HEK293 (cell line): ENCODE data around the gene CPEB2.

Experiments used
- CTCF ChIA-PET: fragments of 350-600 bp; formaldehyde crosslinking; extraction: SDS; loops from one replicate; lab custom pipeline; 2021; ENCODE audit warnings: antibody characterized with exemption; lab: Yijun Ruan, JAX
- POLR2A ChIA-PET: fragments of 300-600 bp; formaldehyde crosslinking; extraction: SDS; loops from one replicate; lab custom pipeline; 2020; ENCODE audit warnings: antibody characterized with exemption, inconsistent platforms; lab: Yijun Ruan, JAX
- H3K27ac ChIP-seq: fragments of 200-500 bp; sonication (Bioruptor generic); 2 replicates; pipeline ENCODE4 v1.5.1; 2014; ENCODE audit warnings: low read depth, low read length, control low read depth, inconsistent platforms; ENCODE audit errors: extremely low read depth
- H3K36me3 ChIP-seq, 2 experiments: fragments of 200-500 bp in 1 of 2; sonication (Bioruptor generic) in 1 of 2; 1 replicate in 1 of 2; 2 replicates in 1 of 2; pipeline ENCODE4 v1.5.1; 2014 to 2017; ENCODE audit warnings: inconsistent platforms in 2 of 2, low read length in 2 of 2; ENCODE audit not compliant: control insufficient read depth in 2 of 2, insufficient read depth in 1 of 2
- H3K4me1 ChIP-seq: fragments of 200-500 bp; sonication (Bioruptor generic); 2 replicates; pipeline ENCODE4 v1.5.1; 2014; ENCODE audit warnings: mild to moderate bottlenecking, low read length, inconsistent platforms; ENCODE audit not compliant: control insufficient read depth, insufficient read depth
- H3K4me3 ChIP-seq: 2 replicates; pipeline ENCODE4 v1.5.1; 2011; ENCODE audit warnings: low read depth, mild to moderate bottlenecking, control low read depth, low read length, moderate library complexity
- H3K9me3 ChIP-seq: fragments of 200-500 bp; sonication (Bioruptor generic); 2 replicates; pipeline ENCODE4 v1.5.1; 2014; ENCODE audit warnings: low read depth, low read length, inconsistent platforms; ENCODE audit not compliant: control insufficient read depth, insufficient read depth
- GLI4 ChIP-seq: fragments of 450-650 bp; formaldehyde crosslinking; IDR thresholded peaks from 2 replicates; pipeline ENCODE4 v1.5.1; 2016; ENCODE audit warnings: missing biosample characterization, missing genetic modification characterization
- GLIS1 ChIP-seq: fragments of 450-650 bp; formaldehyde crosslinking; IDR thresholded peaks from 2 replicates; pipeline ENCODE4 v1.5.1; 2016; ENCODE audit warnings: missing biosample characterization, missing genetic modification characterization
- KLF1 ChIP-seq: fragments of 450-650 bp; formaldehyde crosslinking; IDR thresholded peaks from 2 replicates; pipeline ENCODE4 v1.5.1; 2016; ENCODE audit warnings: missing biosample characterization, missing genetic modification characterization
- OVOL3 ChIP-seq: fragments of 450-650 bp; formaldehyde crosslinking; IDR thresholded peaks from 2 replicates; pipeline ENCODE4 v1.5.1; 2016; ENCODE audit warnings: missing biosample characterization, missing genetic modification characterization
- SP3 ChIP-seq: fragments of 450-650 bp; formaldehyde crosslinking; IDR thresholded peaks from 2 replicates; pipeline ENCODE4 v1.5.1; 2016; ENCODE audit warnings: missing biosample characterization, missing genetic modification characterization
- YY1 ChIP-seq: fragments of 450-650 bp; formaldehyde crosslinking; IDR thresholded peaks from 2 replicates; pipeline ENCODE4 v1.5.1; 2018; ENCODE audit warnings: missing biosample characterization, missing genetic modification characterization
- ZBTB48 ChIP-seq: fragments of 450-650 bp; formaldehyde crosslinking; IDR thresholded peaks from 2 replicates; pipeline ENCODE4 v1.5.1; 2016; ENCODE audit warnings: missing biosample characterization, missing genetic modification characterization
- ZFP69B ChIP-seq: fragments of 450-650 bp; formaldehyde crosslinking; IDR thresholded peaks from 2 replicates; pipeline ENCODE4 v1.5.1; 2016; ENCODE audit warnings: missing biosample characterization, missing genetic modification characterization
- ZNF132 ChIP-seq: fragments of 450-650 bp; formaldehyde crosslinking; IDR thresholded peaks from 2 replicates; pipeline ENCODE4 v1.5.1; 2017; ENCODE audit warnings: missing biosample characterization, missing genetic modification characterization, borderline replicate concordance
- ZNF146 ChIP-seq: fragments of 450-650 bp; formaldehyde crosslinking; IDR thresholded peaks from 2 replicates; pipeline ENCODE4 v1.5.1; 2016; ENCODE audit warnings: missing biosample characterization, missing genetic modification characterization
- ZNF292 ChIP-seq: fragments of 450-650 bp; formaldehyde crosslinking; IDR thresholded peaks from 2 replicates; pipeline ENCODE4 v1.5.1; 2016; ENCODE audit warnings: low read depth, missing biosample characterization, missing genetic modification characterization, borderline replicate concordance
- ZNF394 ChIP-seq: fragments of 450-650 bp; formaldehyde crosslinking; IDR thresholded peaks from 2 replicates; pipeline ENCODE4 v1.5.1; 2016; ENCODE audit warnings: missing biosample characterization, missing genetic modification characterization, mild to moderate bottlenecking, moderate library complexity, borderline replicate concordance
- ZNF433 ChIP-seq: fragments of 450-650 bp; formaldehyde crosslinking; IDR thresholded peaks from 2 replicates; pipeline ENCODE4 v1.5.1; 2016; ENCODE audit warnings: missing biosample characterization, missing genetic modification characterization, low read depth
- ZNF521 ChIP-seq: fragments of 450-650 bp; formaldehyde crosslinking; IDR thresholded peaks from 2 replicates; pipeline ENCODE4 v1.5.1; 2017; ENCODE audit warnings: missing biosample characterization, mild to moderate bottlenecking, missing genetic modification characterization
- ZNF561 ChIP-seq: fragments of 450-650 bp; IDR thresholded peaks from 2 replicates; pipeline ENCODE4 v1.5.1; 2018; ENCODE audit warnings: missing biosample characterization, missing genetic modification characterization, borderline replicate concordance
- ZNF658 ChIP-seq: fragments of 450-650 bp; formaldehyde crosslinking; IDR thresholded peaks from 2 replicates; pipeline ENCODE4; 2016; ENCODE audit warnings: missing biosample characterization, missing genetic modification characterization
- ZNF747 ChIP-seq: fragments of 450-650 bp; formaldehyde crosslinking; IDR thresholded peaks from 2 replicates; pipeline ENCODE4 v1.5.1; 2016; ENCODE audit warnings: missing biosample characterization, missing genetic modification characterization
- ZSCAN30 ChIP-seq: fragments of 450-650 bp; IDR thresholded peaks from 2 replicates; pipeline ENCODE4 v1.5.1; 2018; ENCODE audit warnings: missing biosample characterization, mild to moderate bottlenecking, missing genetic modification characterization, moderate library complexity
- TF ChIP-seq, protein P1 (sequence below): fragments of 450-650 bp; formaldehyde crosslinking; IDR thresholded peaks from 2 replicates; pipeline ENCODE4 v1.5.1; 2016; ENCODE audit warnings: missing biosample characterization, missing genetic modification characterization
- TF ChIP-seq, protein P2 (sequence below): fragments of 450-650 bp; formaldehyde crosslinking; IDR thresholded peaks from 2 replicates; pipeline ENCODE4 v1.5.1; 2016; ENCODE audit warnings: missing biosample characterization, missing genetic modification characterization
- TF ChIP-seq, protein P3 (sequence below): fragments of 450-650 bp; formaldehyde crosslinking; IDR thresholded peaks from 2 replicates; pipeline ENCODE4 v1.5.1; 2017; ENCODE audit warnings: missing biosample characterization, missing genetic modification characterization
- TF ChIP-seq, protein P4 (sequence below): fragments of 450-650 bp; formaldehyde crosslinking; IDR thresholded peaks from 2 replicates; pipeline ENCODE4 v1.5.1; 2017; ENCODE audit warnings: missing biosample characterization, mild to moderate bottlenecking, missing genetic modification characterization, moderate library complexity
- TF ChIP-seq, protein P5 (sequence below): fragments of 450-650 bp; formaldehyde crosslinking; IDR thresholded peaks from 2 replicates; pipeline ENCODE4 v1.5.1; 2016; ENCODE audit warnings: missing biosample characterization, missing genetic modification characterization
- TF ChIP-seq, protein P6 (sequence below): sonication (generic); formaldehyde crosslinking; IDR thresholded peaks from 2 replicates; pipeline ENCODE4 v1.8.1; 2022; ENCODE audit warnings: mild to moderate bottlenecking, moderate library complexity, missing genetic modification reagents

Gene CPEB2

DNA sequence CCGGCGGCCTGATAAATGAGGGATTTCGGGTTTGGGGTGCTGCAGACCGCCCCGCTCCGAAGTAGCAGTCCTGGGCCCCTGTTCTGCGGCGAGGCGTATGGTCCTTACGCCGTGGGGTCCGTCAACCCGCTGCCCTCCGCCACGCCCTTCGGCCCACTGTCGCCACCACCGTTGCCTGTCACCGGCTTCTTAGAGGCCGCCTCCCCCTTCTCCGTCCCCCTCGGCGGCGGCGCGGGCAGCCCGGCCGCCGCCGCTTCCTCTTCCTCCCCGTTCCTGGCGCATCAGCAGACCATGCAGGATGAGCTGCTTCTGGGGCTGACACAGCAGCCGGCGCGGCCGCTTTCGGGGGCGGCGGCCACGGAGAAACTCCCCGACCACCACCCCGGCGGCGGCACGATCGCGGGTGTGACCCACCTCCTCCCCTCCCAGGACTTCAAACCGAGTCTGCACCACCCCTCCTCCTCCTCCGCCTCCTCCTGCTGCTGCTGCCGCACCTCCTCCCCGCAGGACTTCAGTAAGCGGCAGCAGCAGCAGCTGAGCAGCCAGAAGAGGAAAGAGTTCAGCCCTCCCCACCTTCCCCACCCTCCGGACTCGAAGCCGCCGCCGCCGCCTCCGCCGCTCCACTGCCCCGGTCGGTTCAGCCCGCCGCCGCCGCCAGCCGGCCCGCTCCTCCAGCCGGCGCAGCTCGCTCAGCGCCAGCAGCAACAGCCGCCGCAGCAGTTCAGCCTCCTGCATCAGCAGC lies 549 bp downstream of the CPEB2 start:
- H3K4me3 ChIP-seq, result peak overlapping the region; percentile 83
- H3K36me3 ChIP-seq, result no peaks in the 10 kb centered on the region
- CTCF ChIA-PET, result no interaction called here
- H3K9me3 ChIP-seq, result no peaks in the 10 kb centered on the region
- H3K27ac ChIP-seq, result peak overlapping the region; percentile 98
- H3K4me1 ChIP-seq, result no peaks in the 10 kb centered on the region; the same call in 1 of the 2 replicates
- POLR2A ChIA-PET, result interaction anchor here (0.6 to 1.1 kb wide), 2 partner anchors 308 to 1787 kb away, joined by 3 to 5 read pairs; no protein-coding TSS in a partner anchor
- no peak for TF ChIP-seq ZNF146 (tag by site-specific recombination)
- no peak for TF ChIP-seq ZNF292 (tag by site-specific recombination)
- TF ChIP-seq GLIS1 (tag by site-specific recombination), result no peak
- TF ChIP-seq ZNF521, result no peak
- TF ChIP-seq, protein P1, sequence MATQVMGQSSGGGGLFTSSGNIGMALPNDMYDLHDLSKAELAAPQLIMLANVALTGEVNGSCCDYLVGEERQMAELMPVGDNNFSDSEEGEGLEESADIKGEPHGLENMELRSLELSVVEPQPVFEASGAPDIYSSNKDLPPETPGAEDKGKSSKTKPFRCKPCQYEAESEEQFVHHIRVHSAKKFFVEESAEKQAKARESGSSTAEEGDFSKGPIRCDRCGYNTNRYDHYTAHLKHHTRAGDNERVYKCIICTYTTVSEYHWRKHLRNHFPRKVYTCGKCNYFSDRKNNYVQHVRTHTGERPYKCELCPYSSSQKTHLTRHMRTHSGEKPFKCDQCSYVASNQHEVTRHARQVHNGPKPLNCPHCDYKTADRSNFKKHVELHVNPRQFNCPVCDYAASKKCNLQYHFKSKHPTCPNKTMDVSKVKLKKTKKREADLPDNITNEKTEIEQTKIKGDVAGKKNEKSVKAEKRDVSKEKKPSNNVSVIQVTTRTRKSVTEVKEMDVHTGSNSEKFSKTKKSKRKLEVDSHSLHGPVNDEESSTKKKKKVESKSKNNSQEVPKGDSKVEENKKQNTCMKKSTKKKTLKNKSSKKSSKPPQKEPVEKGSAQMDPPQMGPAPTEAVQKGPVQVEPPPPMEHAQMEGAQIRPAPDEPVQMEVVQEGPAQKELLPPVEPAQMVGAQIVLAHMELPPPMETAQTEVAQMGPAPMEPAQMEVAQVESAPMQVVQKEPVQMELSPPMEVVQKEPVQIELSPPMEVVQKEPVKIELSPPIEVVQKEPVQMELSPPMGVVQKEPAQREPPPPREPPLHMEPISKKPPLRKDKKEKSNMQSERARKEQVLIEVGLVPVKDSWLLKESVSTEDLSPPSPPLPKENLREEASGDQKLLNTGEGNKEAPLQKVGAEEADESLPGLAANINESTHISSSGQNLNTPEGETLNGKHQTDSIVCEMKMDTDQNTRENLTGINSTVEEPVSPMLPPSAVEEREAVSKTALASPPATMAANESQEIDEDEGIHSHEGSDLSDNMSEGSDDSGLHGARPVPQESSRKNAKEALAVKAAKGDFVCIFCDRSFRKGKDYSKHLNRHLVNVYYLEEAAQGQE (tag by site-specific recombination), result no peak
- TF ChIP-seq ZNF394 (tag by site-specific recombination), result no peak
- TF ChIP-seq ZNF132, result no peak
- TF ChIP-seq ZNF747 (tag by site-specific recombination), result no peak
- TF ChIP-seq, protein P2, sequence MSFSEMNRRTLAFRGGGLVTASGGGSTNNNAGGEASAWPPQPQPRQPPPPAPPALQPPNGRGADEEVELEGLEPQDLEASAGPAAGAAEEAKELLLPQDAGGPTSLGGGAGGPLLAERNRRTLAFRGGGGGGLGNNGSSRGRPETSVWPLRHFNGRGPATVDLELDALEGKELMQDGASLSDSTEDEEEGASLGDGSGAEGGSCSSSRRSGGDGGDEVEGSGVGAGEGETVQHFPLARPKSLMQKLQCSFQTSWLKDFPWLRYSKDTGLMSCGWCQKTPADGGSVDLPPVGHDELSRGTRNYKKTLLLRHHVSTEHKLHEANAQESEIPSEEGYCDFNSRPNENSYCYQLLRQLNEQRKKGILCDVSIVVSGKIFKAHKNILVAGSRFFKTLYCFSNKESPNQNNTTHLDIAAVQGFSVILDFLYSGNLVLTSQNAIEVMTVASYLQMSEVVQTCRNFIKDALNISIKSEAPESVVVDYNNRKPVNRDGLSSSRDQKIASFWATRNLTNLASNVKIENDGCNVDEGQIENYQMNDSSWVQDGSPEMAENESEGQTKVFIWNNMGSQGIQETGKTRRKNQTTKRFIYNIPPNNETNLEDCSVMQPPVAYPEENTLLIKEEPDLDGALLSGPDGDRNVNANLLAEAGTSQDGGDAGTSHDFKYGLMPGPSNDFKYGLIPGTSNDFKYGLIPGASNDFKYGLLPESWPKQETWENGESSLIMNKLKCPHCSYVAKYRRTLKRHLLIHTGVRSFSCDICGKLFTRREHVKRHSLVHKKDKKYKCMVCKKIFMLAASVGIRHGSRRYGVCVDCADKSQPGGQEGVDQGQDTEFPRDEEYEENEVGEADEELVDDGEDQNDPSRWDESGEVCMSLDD (tag by site-specific recombination), result peak; percentile 62; the same call in 1 of the 2 replicates
- TF ChIP-seq, protein P3, sequence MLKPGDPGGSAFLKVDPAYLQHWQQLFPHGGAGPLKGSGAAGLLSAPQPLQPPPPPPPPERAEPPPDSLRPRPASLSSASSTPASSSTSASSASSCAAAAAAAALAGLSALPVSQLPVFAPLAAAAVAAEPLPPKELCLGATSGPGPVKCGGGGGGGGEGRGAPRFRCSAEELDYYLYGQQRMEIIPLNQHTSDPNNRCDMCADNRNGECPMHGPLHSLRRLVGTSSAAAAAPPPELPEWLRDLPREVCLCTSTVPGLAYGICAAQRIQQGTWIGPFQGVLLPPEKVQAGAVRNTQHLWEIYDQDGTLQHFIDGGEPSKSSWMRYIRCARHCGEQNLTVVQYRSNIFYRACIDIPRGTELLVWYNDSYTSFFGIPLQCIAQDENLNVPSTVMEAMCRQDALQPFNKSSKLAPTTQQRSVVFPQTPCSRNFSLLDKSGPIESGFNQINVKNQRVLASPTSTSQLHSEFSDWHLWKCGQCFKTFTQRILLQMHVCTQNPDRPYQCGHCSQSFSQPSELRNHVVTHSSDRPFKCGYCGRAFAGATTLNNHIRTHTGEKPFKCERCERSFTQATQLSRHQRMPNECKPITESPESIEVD (tag by site-specific recombination), result no peak
- TF ChIP-seq OVOL3 (tag by site-specific recombination), result no peak
- no peak for TF ChIP-seq YY1 (tag by site-specific recombination)
- TF ChIP-seq, protein P4, sequence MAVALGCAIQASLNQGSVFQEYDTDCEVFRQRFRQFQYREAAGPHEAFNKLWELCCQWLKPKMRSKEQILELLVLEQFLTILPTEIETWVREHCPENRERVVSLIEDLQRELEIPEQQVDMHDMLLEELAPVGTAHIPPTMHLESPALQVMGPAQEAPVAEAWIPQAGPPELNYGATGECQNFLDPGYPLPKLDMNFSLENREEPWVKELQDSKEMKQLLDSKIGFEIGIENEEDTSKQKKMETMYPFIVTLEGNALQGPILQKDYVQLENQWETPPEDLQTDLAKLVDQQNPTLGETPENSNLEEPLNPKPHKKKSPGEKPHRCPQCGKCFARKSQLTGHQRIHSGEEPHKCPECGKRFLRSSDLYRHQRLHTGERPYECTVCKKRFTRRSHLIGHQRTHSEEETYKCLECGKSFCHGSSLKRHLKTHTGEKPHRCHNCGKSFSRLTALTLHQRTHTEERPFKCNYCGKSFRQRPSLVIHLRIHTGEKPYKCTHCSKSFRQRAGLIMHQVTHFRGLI (tag by site-specific recombination), result 0 out of 2 replicates have a peak, but pooled peaks have one; percentile 20
- TF ChIP-seq KLF1 (tag by site-specific recombination), result peak; percentile 94
- TF ChIP-seq ZFP69B (tag by site-specific recombination), result peak; percentile 9; the same call in 1 of the 2 replicates
- TF ChIP-seq, protein P5, sequence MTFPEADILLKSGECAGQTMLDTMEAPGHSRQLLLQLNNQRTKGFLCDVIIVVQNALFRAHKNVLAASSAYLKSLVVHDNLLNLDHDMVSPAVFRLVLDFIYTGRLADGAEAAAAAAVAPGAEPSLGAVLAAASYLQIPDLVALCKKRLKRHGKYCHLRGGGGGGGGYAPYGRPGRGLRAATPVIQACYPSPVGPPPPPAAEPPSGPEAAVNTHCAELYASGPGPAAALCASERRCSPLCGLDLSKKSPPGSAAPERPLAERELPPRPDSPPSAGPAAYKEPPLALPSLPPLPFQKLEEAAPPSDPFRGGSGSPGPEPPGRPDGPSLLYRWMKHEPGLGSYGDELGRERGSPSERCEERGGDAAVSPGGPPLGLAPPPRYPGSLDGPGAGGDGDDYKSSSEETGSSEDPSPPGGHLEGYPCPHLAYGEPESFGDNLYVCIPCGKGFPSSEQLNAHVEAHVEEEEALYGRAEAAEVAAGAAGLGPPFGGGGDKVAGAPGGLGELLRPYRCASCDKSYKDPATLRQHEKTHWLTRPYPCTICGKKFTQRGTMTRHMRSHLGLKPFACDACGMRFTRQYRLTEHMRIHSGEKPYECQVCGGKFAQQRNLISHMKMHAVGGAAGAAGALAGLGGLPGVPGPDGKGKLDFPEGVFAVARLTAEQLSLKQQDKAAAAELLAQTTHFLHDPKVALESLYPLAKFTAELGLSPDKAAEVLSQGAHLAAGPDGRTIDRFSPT (tag by site-specific recombination), result peak; percentile 51; the same call in 1 of the 2 replicates
- TF ChIP-seq ZBTB48 (tag by site-specific recombination), result no peak
- no peak for TF ChIP-seq ZNF433 (tag by site-specific recombination)
- peak; percentile 67 for TF ChIP-seq SP3 (tag by site-specific recombination)
- 0 out of 2 replicates have a peak, but pooled peaks have one; percentile 30 for TF ChIP-seq GLI4 (tag by site-specific recombination)
- no peak for TF ChIP-seq ZNF658 (tag by site-specific recombination)
- TF ChIP-seq ZSCAN30, result no peak
- TF ChIP-seq, protein P6, sequence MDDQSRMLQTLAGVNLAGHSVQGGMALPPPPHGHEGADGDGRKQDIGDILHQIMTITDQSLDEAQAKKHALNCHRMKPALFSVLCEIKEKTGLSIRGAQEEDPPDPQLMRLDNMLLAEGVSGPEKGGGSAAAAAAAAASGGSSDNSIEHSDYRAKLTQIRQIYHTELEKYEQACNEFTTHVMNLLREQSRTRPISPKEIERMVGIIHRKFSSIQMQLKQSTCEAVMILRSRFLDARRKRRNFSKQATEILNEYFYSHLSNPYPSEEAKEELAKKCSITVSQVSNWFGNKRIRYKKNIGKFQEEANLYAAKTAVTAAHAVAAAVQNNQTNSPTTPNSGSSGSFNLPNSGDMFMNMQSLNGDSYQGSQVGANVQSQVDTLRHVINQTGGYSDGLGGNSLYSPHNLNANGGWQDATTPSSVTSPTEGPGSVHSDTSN (CRISPR knock-in tag), result 0 out of 2 replicates have a peak, but pooled peaks have one; percentile 35
- TF ChIP-seq ZNF561, result no peak
